Ectodermal cell (in vitro differentiated cells): Measurements from ENCODE around the gene INPP4B.

ENCODE experiments used
- H3K27ac ChIP-seq: 2 replicates; pipeline ENCODE4 v1.7.0; 2013; ENCODE audit warnings: mild to moderate bottlenecking, low read depth, low read length; ENCODE audit not compliant: insufficient read depth, poor library complexity, severe bottlenecking
- H3K27me3 ChIP-seq: 2 replicates; pipeline ENCODE4 v1.7.0; 2013; ENCODE audit warnings: mild to moderate bottlenecking, low read length; ENCODE audit not compliant: insufficient read depth, control insufficient read depth, poor library complexity, severe bottlenecking
- H3K36me3 ChIP-seq: one replicate; pipeline ENCODE4 v1.7.0; 2013; ENCODE audit warnings: low read length; ENCODE audit not compliant: control insufficient read depth, insufficient read depth
- H3K4me1 ChIP-seq: one replicate; pipeline ENCODE4 v1.7.0; 2013; ENCODE audit warnings: low read length; ENCODE audit not compliant: control insufficient read depth, insufficient read depth
- H3K4me3 ChIP-seq: 2 replicates; pipeline ENCODE4 v1.7.0; 2013; ENCODE audit warnings: low read depth, low read length, control low read depth; ENCODE audit not compliant: insufficient read depth
- H3K9me3 ChIP-seq: 2 replicates; pipeline ENCODE4 v1.7.0; 2013; ENCODE audit warnings: mild to moderate bottlenecking, low read length, moderate library complexity; ENCODE audit not compliant: control insufficient read depth
- WGBS, 2 experiments: methylation state at CpG; one replicate each; pipeline ENCODE4 v1.1.7; 2013; ENCODE audit warnings: missing lambda C conversion rate in 2 of 2; 5-methylcytosine and 5-hydroxymethylcytosine counted together

INPP4B gene

GRCh38 chr4:142161086-142161485, 685.0 kb downstream of the INPP4B start:
- 100% methylated on average over 2 to 3 of the region's 3 CpGs for WGBS, 2 experiments
- Histone ChIP-seq H3K9me3 (no peaks in the 10 kb centered on the region), H3K4me1 (no peaks in the 10 kb centered on the region), H3K27ac (no peak overlapping the region), H3K4me3 (no peak overlapping the region), H3K27me3 (no peaks in the 10 kb centered on the region), H3K36me3 (no peaks in the 10 kb centered on the region)

GRCh38 chr4:142160509-142160908, 685.6 kb downstream of the INPP4B start:
- 91 to 93% methylated on average over 1 to 2 of the region's 2 CpGs for WGBS, 2 experiments
- H3K27ac ChIP-seq, result no peak overlapping the region
- H3K36me3 ChIP-seq, result no peaks in the 10 kb centered on the region

GRCh38 chr4:142158980-142159379, 687.1 kb downstream of the INPP4B start:
- no peak overlapping the region for H3K27ac ChIP-seq
- H3K27me3 ChIP-seq, result no peaks in the 10 kb centered on the region
- no peaks in the 10 kb centered on the region for H3K36me3 ChIP-seq
- WGBS, 2 experiments, result 80 to 88% methylated on average over 2 of the region's 2 CpGs
- no peaks in the 10 kb centered on the region for H3K4me1 ChIP-seq
- H3K4me3 ChIP-seq, result no peak overlapping the region
- H3K9me3 ChIP-seq, result no peaks in the 10 kb centered on the region

More at GRCh38 chr4:142160509-142160908, 685.6 kb downstream of the INPP4B start:
- Histone ChIP-seq H3K4me1 (no peaks in the 10 kb centered on the region), H3K27me3 (no peaks in the 10 kb centered on the region), H3K9me3 (no peaks in the 10 kb centered on the region), H3K4me3 (no peak overlapping the region)

GRCh38 chr4:142156256-142156655, 689.8 kb downstream of the INPP4B start:
- no peaks in the 10 kb centered on the region for H3K27me3 ChIP-seq
- H3K27ac ChIP-seq, result no peak overlapping the region

GRCh38 chr4:142155347-142155746, 690.8 kb downstream of the INPP4B start:
- H3K4me3 ChIP-seq, result no peak overlapping the region
- no peak overlapping the region for H3K27ac ChIP-seq
- no peaks in the 10 kb centered on the region for H3K27me3 ChIP-seq
- H3K9me3 ChIP-seq, result no peaks in the 10 kb centered on the region
- H3K4me1 ChIP-seq, result no peaks in the 10 kb centered on the region
- WGBS, 2 experiments, result 90 to 93% methylated on average over 2 of the region's 2 CpGs
- no peaks in the 10 kb centered on the region for H3K36me3 ChIP-seq

More at GRCh38 chr4:142156256-142156655, 689.8 kb downstream of the INPP4B start:
- no peaks in the 10 kb centered on the region for H3K36me3 ChIP-seq
- H3K4me3 ChIP-seq, result no peak overlapping the region
- H3K4me1 ChIP-seq, result no peaks in the 10 kb centered on the region
- H3K9me3 ChIP-seq, result no peaks in the 10 kb centered on the region

GRCh38 chr4:142150483-142150882, 695.6 kb downstream of the INPP4B start:
- H3K27ac ChIP-seq, result no peak overlapping the region
- H3K9me3 ChIP-seq, result no peaks in the 10 kb centered on the region
- no peaks in the 10 kb centered on the region for H3K36me3 ChIP-seq
- H3K4me3 ChIP-seq, result no peak overlapping the region
- 95 to 97% methylated on average over 3 of the region's 3 CpGs for WGBS, 2 experiments
- no peaks in the 10 kb centered on the region for H3K27me3 ChIP-seq
- H3K4me1 ChIP-seq, result no peaks in the 10 kb centered on the region

- no peaks in the 10 kb centered on the region for H3K27me3 ChIP-seq
- H3K4me1 ChIP-seq, result no peaks in the 10 kb centered on the region
- H3K36me3 ChIP-seq, result no peaks in the 10 kb centered on the region
- 88% methylated on average over 1 of the region's 1 CpG; no CpG with 5 or more reads in 1 of the 2 experiments for WGBS, 2 experiments
- H3K9me3 ChIP-seq, result no peaks in the 10 kb centered on the region
- H3K27ac ChIP-seq, result no peak overlapping the region
- no peak overlapping the region for H3K4me3 ChIP-seq
These were observed 701.3 kb downstream of the INPP4B start for GRCh38 chr4:142144813-142145212.

GRCh38 chr4:142142366-142143054, 703.6 kb downstream of the INPP4B start:
- Histone ChIP-seq H3K36me3 (no peaks in the 10 kb centered on the region), H3K9me3 (no peaks in the 10 kb centered on the region), H3K4me1 (no peaks in the 10 kb centered on the region), H3K4me3 (no peak overlapping the region), H3K27ac (no peak overlapping the region), H3K27me3 (no peaks in the 10 kb centered on the region)
- WGBS, 2 experiments, result 71 to 84% methylated on average over 2 of the region's 2 CpGs

GRCh38 chr4:142141224-142141623, 704.9 kb downstream of the INPP4B start:
- Histone ChIP-seq H3K4me3 (no peak overlapping the region), H3K27me3 (no peaks in the 10 kb centered on the region), H3K27ac (no peak overlapping the region), H3K9me3 (no peaks in the 10 kb centered on the region), H3K36me3 (no peaks in the 10 kb centered on the region), H3K4me1 (no peaks in the 10 kb centered on the region)
- WGBS, 2 experiments, result 90% methylated on average over 2 of the region's 2 CpGs; no CpG with 5 or more reads in 1 of the 2 experiments

GRCh38 chr4:142130666-142131065, 715.4 kb downstream of the INPP4B start:
- H3K4me1 ChIP-seq, result no peaks in the 10 kb centered on the region
- 92 to 100% methylated on average over 1 of the region's 1 CpG for WGBS, 2 experiments
- no peaks in the 10 kb centered on the region for H3K27me3 ChIP-seq
- no peaks in the 10 kb centered on the region for H3K9me3 ChIP-seq
- H3K36me3 ChIP-seq, result no peaks in the 10 kb centered on the region
- no peak overlapping the region for H3K27ac ChIP-seq
- no peak overlapping the region for H3K4me3 ChIP-seq
